Measurements from ENCODE around the gene SLC50A1. TPM values are rescaled to one million over a fixed set of nuclear protein-coding genes. Genes with fewer than 3 reads are reported as not detected.

The SLC50A1 gene
- total RNA-seq, 1 donor from 2014 or later, result 42.6 TPM

GRCh38 chr1:155177192-155177917 lies 41.7 kb downstream of the SLC50A1 start:
- no peak overlapping the region for H3K4me3 ChIP-seq
- H3K27me3 ChIP-seq (ENCODE audit: low read depth), result peaks cover 6% of the 10 kb centered on the region
- TF ChIP-seq, protein P1, sequence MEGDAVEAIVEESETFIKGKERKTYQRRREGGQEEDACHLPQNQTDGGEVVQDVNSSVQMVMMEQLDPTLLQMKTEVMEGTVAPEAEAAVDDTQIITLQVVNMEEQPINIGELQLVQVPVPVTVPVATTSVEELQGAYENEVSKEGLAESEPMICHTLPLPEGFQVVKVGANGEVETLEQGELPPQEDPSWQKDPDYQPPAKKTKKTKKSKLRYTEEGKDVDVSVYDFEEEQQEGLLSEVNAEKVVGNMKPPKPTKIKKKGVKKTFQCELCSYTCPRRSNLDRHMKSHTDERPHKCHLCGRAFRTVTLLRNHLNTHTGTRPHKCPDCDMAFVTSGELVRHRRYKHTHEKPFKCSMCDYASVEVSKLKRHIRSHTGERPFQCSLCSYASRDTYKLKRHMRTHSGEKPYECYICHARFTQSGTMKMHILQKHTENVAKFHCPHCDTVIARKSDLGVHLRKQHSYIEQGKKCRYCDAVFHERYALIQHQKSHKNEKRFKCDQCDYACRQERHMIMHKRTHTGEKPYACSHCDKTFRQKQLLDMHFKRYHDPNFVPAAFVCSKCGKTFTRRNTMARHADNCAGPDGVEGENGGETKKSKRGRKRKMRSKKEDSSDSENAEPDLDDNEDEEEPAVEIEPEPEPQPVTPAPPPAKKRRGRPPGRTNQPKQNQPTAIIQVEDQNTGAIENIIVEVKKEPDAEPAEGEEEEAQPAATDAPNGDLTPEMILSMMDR (IDR thresholded peaks at IDR 0.05), result no peak
- peaks cover 30% of the 10 kb centered on the region for H3K4me1 ChIP-seq
- no peaks in the 10 kb centered on the region for H3K36me3 ChIP-seq
- H3K9me3 ChIP-seq, result no peaks in the 10 kb centered on the region
- ATAC-seq, result peak; percentile 9 to 38
- peak; percentile 70 for DNase-seq
- intact Hi-C loops (cut with DNase I), result no loop called here
- peak overlapping the region; percentile 59 for H3K27ac ChIP-seq

DNA sequence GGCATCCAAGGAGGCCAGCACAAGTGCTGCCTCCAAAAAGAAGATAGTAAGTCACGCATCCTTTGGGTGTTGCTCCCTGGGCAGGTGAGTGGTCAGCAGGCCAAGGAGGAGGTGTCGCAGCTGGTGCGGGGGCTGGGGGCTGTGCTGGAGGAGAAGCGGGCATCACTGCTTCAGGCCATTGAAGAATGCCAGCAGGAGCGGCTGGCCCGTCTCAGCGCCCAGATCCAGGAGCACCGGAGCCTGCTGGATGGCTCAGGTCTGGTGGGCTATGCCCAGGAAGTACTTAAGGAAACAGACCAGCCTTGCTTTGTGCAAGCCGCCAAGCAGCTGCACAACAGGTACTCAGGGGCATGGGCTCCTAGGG lies 42.2 kb downstream of the SLC50A1 start:
- peaks cover 28% of the 10 kb centered on the region for H3K4me1 ChIP-seq
- DNase-seq (no peak), ATAC-seq (no peak)
- peak overlapping the region; percentile 32 for H3K4me3 ChIP-seq
- TF ChIP-seq, protein P1 (IDR thresholded peaks at IDR 0.05), result no peak
- no peaks in the 10 kb centered on the region for H3K36me3 ChIP-seq
- no peak overlapping the region for H3K27ac ChIP-seq
- intact Hi-C loops (cut with DNase I), result no loop called here
- H3K9me3 ChIP-seq, result no peaks in the 10 kb centered on the region
- peaks cover 6% of the 10 kb centered on the region for H3K27me3 ChIP-seq (ENCODE audit: low read depth)

DNA sequence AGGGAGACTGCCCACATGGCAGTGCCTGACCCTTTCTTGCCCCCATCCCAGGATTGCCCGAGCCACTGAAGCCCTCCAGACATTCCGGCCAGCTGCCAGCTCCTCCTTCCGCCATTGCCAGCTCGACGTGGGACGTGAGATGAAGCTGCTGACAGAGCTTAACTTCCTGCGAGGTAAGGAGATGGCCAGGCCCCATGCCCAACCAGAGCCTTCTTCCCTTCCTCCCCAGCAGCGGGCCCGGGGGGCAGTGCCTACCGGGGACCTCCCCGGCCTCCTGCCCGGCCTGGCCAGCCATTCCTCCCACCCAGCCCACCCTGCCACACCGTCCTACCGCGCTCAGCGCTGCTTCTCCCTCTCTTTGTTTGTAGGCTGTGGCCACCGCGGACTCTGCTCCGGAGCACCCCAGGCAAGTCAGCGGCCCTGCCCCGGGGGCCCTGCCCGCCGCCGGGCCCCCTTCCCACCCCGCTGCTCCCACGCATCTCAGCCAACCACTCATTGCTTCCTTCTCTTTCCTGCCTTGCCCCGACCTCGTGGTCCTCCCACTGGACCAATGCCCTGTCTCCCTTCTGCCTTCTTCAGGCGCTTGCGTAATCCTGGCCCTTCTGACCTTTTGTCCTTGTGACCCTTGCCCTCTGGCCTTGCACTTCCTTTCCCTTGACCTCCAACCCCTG lies 42.9 kb downstream of the SLC50A1 start:
- ATAC-seq, result peak in 1 of 2 donors; percentile 2
- peaks cover 23% of the 10 kb centered on the region for H3K4me1 ChIP-seq

GRCh38 chr1:155179112-155180031 lies 43.7 kb downstream of the SLC50A1 start:
- H3K27ac ChIP-seq, result no peak overlapping the region
- TF ChIP-seq, protein P1 (IDR thresholded peaks at IDR 0.05), result no peak
- no peak for DNase-seq
- H3K36me3 ChIP-seq, result no peaks in the 10 kb centered on the region
- no peak for ATAC-seq
- H3K27me3 ChIP-seq (ENCODE audit: low read depth), result no peaks in the 10 kb centered on the region
- no peak overlapping the region for H3K4me3 ChIP-seq
- peaks cover 15% of the 10 kb centered on the region for H3K4me1 ChIP-seq
- no peaks in the 10 kb centered on the region for H3K9me3 ChIP-seq
- intact Hi-C loops (cut with DNase I), result no loop called here

More for the DNA sequence above, 42.9 kb downstream of the SLC50A1 start:
- intact Hi-C loops (cut with DNase I), result no loop called here
- Histone ChIP-seq H3K36me3 (no peaks in the 10 kb centered on the region), H3K4me3 (peak overlapping the region; percentile 32), H3K27me3 (ENCODE audit: low read depth) (peaks cover 6% of the 10 kb centered on the region), H3K9me3 (no peaks in the 10 kb centered on the region), H3K27ac (peak overlapping the region; percentile 18)
- TF ChIP-seq, protein P1 (IDR thresholded peaks at IDR 0.05), result no peak
- DNase-seq, result peak; percentile 76

DNA sequence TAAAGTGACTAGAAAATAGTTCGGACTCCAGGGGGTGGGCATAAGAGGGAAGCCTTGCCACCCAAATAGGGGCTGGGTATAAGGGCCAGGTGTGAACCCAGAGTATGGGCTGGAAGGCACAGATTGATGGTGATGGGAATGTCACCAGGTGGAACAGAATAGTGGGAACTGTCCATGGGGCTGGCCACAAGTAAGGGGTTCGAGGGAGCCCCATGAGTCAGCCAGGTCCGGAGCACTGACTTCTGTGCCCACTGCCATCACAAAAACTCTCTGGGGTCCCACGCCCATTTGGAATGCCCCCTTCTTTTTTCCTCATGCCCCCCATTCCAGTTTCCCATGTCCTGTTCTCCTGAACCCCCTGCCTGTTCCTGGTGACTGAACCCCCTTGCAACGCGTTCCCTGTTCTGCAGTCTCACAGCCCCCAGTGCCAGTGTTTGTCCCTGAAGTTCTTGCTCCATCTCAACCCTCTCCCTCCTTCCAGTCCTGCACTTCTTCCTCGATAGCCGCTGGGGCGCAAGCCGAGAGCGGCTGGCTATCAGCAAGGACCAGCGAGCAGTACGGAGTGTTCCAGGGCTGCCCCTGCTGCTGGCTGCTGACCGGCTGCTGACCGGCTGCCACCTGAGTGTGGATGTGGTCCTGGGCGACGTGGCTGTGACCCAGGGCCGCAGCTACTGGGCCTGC lies 45.9 kb downstream of the SLC50A1 start:
- no peak overlapping the region for H3K27ac ChIP-seq
- no peaks in the 10 kb centered on the region for H3K27me3 ChIP-seq (ENCODE audit: low read depth)
- intact Hi-C loops (cut with DNase I), result no loop called here
- H3K9me3 ChIP-seq, result no peaks in the 10 kb centered on the region
- TF ChIP-seq, protein P1 (IDR thresholded peaks at IDR 0.05), result no peak
- DNase-seq (peak; percentile 54), ATAC-seq (no peak)
- H3K4me3 ChIP-seq, result no peak overlapping the region
- peaks cover 31% of the 10 kb centered on the region for H3K4me1 ChIP-seq
- no peaks in the 10 kb centered on the region for H3K36me3 ChIP-seq
